HG02571 (cell line): ENCODE data around the gene SAP130.
"Not testable (repeated sequence)": the region's sequence is repeated elsewhere in the genome, so short reads cannot be mapped to it uniquely, and the experiment has no call there.

Source experiments
- ATAC-seq: cut with Tn5 transposase; IDR thresholded peaks from one replicate; pipeline ENCODE4 v1.9.1; 2021; ENCODE audit warnings: mild to moderate bottlenecking, moderate library complexity; ENCODE audit not compliant: unreplicated experiment

The SAP130 gene

DNA sequence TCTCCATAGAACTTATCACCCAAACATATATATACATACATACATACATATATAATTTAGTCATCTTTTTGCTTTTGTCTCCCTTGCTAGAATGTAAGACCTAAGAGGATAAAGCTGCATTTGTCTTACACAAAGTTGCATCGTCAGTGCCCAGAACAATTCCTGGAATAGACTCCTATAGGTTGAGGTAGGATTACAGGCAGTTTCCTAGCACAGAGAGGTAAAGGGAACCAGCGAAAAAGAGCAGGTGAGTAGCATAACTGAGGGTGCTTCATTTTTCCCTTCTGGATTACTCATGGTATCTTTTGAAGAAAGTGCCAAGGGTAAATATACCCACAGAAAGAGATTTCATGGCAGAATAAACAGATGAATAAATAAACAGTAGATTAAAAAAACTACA lies 74.0 kb downstream of the SAP130 start:
- ATAC-seq, result no peak

DNA sequence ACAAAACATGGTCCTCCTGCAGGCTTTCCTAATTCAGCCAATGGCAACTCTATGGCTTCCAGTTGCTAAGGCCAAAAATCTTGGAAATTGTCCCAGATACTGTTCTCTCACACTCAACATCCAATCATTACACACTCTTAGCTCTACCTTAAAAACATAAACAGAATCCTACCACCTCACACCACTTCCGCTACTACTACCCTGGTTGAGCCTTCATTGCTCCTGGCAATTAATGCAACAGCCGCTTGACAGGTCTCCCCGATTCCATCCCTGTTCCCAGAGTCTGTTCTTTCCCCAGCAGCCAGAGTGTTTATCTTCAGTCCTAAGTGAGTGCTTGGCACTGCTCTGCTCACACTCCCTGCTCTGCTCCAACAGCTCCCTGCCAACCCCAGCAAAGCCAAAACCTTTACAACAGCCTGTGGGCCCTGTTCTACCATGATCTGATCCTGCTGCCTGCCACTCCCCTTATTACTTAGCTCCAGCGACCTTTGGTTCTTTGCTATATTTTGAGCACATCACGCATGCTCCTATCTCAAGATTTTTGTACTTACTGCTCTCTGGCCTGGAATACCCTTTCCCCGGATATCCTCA lies 74.6 kb downstream of the SAP130 start:
- no peak for ATAC-seq

DNA sequence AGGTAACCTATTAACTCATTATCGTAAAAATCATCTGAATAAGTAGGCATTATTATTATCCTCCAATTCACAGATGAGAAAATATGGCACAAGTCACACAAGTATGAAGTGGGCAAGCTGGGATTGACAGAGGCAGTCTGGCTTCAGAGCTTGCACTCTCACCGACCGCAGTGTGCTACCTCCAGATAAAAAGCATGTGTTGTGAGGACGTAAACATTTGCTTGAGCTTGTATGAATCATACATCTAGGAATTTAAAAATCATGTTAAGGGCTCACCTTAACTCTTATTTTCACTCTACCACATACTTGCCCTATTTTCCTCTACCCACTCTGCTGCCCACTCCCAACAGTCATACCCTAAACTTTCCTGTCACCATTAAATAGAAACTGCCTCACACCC lies 76.8 kb downstream of the SAP130 start:
- no peak for ATAC-seq

DNA sequence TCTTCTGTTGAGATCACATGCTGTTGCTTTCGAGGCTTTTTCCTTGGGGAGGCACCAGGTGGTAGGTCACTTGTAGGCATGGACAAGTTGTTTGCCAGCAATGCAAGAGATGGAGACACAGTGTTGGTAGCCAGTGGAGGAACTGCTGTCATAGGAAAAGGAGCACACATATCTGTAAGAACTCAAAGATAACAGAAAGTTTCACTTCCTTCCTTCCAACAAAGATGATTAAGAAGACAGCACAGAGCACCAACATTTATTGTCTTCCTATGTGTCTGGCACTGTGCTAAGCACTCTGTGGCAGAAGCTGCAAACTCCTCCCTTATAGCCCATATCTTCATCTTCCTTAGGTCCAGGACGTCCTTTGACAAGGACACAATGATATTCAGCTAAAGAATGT lies 77.6 kb downstream of the SAP130 start:
- no peak for ATAC-seq

DNA sequence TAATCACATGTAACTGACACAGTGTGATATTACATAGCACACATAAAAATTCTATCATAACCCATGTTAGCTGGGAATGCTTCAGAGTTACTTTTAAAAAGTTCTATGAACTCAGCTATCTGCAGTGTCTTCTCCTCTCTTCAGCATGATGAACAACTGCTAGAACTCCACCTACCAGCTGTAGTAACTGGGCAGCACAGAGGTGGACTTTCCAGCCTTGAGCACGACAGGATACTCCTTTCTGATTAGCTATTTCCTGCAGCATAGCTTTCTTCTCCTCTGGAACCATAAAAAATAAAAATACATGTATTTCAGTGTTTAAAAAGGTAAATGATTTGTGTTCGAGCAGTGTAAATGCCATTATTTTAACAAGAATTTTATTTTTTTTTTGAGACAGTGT lies 82.6 kb downstream of the SAP130 start:
- ATAC-seq, result no peak

DNA sequence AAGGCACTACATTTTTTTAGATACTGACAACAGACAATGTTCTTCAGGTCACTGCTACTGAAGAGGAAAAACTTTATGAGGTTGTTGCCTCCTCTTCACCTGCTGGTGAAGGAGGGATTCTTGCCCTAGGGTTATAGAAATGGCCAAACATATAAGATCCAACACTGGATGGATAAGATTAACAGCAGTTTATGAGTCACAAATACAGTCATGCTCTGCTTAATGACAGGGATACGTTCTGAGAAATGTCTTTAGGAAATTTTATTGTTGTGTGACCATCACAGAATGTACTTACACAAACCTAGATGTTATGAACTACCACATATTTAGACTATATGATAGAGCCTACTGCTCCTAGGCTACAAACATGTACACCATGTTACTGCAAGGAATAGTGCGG lies 84.7 kb downstream of the SAP130 start:
- no peak for ATAC-seq

DNA sequence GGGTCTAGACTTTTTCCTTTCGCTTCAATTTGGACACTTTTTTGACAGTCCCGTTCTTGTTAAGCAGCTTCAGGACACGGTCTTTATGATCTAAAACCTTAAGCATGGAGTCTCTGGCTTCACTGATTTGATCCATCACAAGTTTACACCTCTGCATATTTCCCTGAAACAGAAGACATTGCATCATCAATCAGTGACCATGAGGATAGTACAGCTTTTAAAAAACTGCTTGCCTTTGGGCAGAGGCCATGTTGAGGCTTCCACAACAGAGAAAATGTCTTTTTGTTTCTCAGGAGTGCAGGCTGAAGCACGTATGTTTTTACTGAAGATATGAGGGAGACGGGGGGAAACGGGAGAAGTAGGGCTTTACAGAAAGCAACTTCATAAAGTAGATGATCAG lies 85.9 kb downstream of the SAP130 start:
- ATAC-seq, result no peak

DNA sequence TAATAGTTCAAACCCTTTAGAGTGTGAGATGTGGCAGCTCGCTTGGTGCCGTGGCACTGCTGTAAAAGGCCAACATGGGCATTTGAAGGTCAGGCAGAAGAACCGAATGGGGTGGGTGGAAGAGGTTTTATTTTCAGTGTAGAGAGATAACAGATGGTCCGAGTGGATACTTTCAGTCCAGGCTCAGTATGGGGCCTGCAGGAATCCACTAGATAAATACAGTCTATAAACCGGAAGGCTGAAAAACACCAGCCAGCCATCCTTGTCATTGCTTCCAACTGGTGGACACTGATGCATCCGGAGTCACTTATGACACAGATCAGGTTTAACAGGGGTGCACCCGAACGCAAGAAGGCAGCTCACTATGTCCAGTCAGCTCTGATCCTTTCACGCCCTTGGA lies 86.4 kb downstream of the SAP130 start:
- ATAC-seq, result no peak

DNA sequence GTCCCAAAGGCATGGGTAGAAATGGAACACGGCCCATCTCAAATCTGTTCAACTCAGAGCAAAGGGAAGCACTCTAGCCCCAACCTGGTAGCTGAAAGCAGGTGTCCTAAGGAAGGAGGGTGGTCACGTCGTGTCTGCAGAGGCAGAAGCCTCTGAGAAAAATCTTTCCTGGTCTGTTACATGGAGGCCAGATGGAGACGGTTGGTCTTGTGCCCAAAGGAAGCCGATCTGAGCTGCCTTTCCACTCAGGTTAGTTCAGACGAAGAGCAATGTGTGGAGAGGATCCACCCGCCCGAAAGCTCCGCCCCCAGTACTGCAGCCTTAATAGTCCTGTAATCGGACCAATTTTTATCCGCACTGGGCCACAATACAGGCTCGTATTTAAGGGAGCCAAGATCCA lies 87.2 kb downstream of the SAP130 start:
- ATAC-seq, result no peak

DNA sequence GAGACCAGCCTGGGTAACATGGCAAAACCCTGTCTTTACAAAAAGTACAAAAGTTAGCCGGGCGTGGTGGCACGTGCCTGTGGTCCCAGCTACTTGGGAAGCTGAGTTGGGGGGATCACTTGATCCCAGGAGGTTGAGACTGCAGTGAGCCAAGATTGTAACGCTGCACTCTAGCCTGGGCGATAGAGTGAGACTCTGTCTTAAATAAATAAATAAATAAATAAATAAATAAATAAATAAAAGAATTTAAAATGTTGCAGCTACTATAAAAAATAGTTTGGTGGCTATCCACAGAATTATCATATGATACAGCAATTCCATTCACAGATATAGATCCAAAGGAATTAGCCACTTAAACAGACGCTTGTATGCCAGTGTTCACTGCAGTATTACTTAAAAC lies 92.5 kb downstream of the SAP130 start:
- no peak for ATAC-seq

DNA sequence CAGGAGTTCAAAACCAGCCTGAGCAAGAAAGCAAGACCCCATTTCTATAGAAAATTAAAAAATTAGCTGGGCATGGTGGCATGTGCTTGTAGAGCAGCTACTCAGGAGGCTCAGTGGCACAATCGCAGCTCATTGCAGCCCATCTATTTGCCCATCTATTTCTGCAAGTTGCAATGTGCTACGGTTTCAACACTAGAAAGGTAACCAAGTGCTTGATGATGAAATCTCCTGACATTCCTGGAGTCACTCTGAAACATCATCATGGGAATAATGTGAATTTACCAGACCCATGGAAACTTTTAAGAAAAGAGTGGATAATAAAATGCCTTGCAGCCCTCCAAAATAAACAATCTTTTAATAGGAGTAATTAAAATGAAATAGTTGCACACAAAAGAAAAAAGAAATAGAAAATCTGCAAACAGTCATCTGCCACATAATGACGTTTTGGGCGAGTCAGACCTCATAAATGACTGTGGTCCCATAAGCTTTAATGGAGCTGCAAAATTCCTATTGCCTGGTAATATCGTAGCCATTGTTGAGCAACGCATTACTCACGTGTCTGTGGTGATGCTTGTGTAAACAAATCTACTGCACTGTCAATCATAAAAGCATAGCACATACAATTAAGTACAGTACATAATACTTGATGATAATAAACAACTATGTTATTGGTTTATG lies 95.5 kb downstream of the SAP130 start:
- no peak for ATAC-seq

DNA sequence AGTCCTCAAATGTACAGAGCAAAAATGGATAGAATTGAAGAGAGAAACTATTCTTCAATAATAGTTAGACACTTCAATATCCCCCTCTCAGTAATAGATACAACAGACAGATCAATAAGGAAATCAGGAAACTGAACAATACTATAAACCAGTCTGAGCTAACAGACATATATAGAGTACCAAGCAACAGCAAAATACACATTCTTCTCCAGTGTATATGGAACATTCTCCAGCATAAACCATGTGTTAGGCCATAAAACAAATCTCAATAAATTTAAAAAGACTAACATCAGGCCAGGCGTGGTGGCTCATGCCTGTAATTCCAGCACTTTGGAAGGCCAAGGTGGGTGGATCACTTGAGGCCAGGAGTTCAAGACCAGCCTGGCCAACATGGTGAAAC lies 98.4 kb downstream of the SAP130 start:
- ATAC-seq, result no peak

DNA sequence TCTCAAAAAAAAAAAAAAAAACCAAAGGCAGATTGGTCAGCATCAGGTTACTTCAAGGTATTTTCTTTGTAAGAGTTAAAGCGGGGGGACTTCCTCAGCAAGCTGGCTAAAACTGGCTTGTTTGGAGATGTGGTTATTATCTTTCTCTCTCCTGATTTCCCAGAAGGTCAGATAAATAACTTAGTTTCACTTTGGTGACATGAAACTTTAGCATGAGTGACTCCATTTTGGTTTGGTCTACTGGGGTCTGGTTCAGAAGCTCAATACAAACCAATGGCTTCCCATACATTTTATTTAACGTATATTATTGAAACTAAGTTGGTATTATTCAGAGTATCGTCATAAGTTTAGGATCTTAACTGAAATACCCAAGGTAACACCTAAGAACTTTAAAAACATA lies 100.5 kb downstream of the SAP130 start:
- no peak for ATAC-seq

DNA sequence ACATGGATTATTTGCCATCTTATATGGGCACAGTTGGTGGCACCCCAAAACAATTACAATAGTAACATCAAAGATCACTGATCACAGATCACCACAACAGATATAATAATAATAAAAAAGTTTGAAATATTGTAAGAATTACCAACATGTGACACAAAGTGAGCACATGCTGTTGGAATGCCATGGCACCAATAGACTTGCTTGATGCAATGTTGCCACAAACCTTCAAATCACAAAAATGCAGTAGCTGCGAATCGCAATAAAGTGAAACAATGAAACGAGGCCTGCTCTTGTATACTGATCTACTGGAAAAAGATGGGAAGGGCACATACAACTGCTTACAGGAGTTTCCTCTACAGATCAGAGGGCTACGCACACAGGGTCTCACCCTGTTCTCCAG lies 109.9 kb downstream of the SAP130 start:
- ATAC-seq, result no peak

DNA sequence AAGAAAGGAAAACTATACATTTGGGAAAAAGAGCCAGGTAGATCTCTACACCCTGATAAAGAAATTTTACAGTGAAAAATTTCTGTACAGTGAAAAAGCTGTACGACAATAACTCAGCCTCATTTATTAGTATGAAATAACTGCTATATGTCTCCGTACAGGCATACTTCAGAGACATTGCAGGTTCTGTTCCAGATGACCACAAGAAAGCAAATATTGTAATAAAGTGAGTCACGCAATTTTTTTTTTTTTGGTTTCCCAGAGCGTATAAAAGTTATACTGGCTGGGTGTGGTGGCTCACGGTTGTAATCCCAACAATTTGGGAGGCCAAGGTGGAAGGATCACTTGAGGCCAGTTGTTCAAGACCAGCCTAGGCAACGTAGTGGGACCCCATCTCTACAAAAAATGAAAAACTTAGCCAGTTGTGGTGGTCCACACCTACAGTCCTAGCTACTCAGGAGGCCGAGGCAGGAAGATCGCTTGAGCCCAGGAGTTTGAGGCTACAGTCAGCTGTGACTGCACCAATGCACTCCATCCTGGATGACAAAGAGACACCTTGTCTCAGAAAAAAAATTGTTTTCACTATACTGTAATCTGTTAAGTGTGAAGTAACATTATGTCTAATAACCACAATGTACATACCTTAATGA lies 113.9 kb downstream of the SAP130 start:
- ATAC-seq, result no peak

DNA sequence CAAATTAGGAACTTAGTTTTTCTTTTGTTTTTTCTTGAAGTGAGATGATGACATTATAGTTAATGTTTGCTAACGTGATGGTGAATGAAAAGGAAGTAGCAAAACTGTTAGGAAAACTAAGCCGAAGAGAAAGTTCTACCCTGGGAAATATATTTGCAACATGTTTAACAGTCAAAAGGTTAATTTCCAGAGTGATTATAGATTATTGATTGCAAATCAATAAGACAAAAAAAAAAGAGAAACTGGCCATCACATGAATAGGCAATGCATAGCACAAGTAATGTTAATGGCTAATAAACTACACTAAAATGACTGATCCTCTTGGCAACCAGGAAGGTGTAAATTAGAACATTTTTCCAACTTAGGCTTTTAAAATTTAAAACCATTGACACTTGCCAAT lies 116.1 kb downstream of the SAP130 start:
- ATAC-seq, result no peak

DNA sequence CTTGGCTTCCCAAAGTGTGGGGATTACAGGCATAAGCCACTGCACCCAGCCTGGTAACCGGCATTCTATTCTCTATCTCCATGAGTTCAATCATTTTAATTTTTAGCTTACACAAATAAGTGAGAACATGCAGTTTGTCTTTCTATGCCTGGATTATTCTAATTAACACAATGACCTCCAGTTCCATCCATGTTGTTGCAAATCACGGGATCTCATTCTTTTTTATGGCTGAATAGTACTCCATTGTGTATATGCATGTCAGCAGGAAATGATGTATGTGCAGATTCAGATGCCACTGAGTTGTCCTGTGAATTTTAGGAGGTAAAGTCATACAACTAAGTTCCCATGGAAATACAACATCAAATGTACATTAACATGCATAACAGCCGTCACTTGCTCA lies 117.4 kb downstream of the SAP130 start:
- ATAC-seq, result no peak

DNA sequence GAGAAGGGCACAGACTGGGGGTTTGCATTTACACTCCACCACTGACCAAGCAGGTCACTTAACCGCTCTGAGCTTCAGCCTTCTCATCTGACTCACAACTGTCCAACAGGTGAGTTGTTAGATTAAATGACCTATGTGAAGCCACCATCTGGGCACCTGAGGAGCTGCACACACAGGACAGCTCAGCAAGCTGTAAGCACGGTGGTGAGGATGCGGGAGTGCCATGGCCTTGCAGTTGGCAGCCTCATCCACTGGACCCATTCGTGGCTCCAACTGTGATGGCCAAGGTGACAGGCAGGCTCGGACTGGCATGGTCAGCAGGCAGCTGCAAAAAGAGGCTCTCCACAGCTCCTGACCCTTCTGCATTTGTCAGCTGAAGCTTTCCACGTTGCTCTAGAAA lies 118.8 kb downstream of the SAP130 start:
- ATAC-seq, result no peak

DNA sequence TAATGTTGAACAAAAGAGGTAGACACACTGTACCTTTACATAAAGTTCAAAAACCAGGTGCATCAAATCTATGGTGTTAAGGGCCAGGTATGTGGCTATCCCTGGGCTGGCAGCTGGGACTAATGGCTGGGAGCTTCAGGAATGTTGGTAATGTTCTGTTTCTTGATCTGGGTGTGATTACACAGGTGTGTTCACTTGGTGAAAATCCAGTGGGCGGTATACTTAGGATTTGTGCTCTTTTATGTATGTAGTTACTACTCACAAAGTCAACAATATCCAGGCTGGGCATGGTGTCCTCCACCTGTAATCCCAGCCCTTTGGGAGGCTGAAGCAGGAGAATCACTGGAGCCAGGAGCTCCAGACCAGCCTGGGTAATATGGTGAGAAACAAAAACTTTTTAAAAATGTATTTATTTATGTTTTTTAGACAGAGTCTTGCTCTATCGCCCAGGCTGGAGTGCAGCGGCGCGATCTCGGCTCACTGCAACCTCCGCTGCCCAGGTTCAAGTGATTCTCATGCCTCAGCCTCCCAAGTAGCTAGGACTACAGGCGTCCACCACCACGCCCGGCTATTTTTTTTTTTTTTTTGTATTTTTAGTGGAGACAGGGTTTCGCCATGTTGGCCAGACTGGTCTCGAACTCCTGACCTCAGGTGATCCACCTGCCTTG lies 120.0 kb downstream of the SAP130 start:
- not testable (repeated sequence) for ATAC-seq

DNA sequence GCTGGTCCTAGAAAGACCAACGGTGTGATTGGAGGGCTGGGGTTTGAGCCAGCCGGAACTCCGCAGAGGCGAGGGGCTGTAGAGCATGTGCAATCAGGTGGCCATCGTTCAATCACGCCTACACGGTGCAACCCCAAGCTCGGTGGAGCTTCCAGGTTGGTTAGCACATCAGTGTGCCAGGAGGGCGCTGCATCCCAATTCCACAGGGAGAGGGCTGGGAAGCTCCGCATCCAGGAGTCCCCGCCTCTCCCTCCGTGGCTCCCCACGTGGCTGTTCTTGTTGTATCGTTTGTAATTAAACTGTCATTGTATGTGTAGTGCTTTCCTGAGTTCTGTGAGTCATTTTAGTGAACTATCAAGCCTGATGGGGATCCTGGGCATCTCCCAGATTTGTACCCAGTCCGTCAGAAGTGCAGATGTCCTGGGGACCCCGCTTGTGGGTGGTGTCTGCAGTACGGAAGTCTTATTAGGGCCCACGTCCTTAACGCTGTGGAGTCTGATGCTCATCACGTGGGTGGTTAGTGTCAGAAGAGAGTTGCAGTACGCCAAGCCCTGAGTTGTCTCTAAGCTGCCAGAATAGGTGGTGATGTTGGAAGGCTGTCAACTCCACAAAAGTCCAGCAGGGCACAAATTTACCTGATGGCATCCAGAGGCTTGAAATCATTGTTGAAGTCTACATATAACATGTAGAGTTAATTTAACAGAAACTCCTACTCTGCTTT lies 121.5 kb downstream of the SAP130 start:
- ATAC-seq, result no peak

DNA sequence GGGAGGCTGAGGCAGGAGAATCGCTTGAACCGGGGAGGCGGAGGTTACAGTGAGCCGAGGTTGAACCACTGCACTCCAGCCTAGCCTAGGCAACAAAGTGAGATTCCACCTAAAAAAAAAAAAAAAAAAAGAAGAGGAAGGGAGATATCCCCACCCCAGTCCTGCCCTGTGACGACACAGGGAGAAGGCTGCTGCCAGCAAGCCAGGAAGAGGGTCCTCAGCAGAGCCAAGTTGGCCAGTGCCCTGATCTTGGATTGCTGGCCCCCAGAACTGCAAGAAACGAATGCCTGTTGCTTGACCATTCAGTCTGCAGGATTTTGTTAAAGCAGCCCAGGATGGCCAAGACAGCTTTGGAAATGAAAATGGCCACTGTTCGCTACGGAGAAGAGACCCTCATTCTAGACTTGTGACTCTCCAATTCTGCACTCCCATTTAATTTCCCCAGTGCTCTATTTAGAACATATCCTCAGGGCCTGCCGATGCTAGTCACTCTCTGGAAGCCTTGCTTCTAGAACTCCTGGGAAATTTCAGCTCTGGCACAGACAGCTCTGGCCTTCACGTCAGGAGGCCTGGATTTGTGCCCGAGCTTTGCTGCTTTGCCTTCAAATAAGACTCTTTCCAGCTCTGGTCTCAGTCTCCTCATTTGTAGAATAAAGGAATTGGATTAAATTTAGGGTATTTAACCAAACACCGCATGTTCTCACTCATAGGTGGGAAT lies 126.4 kb downstream of the SAP130 start:
- ATAC-seq, result no peak
